HG03159 (cell line): ENCODE data around the gene MPL.

Experiments
- ATAC-seq: cut with Tn5 transposase; IDR thresholded peaks from one replicate; pipeline ENCODE4 v1.9.1; 2021; ENCODE audit warnings: mild to moderate bottlenecking, moderate library complexity; ENCODE audit not compliant: unreplicated experiment

The MPL gene

DNA sequence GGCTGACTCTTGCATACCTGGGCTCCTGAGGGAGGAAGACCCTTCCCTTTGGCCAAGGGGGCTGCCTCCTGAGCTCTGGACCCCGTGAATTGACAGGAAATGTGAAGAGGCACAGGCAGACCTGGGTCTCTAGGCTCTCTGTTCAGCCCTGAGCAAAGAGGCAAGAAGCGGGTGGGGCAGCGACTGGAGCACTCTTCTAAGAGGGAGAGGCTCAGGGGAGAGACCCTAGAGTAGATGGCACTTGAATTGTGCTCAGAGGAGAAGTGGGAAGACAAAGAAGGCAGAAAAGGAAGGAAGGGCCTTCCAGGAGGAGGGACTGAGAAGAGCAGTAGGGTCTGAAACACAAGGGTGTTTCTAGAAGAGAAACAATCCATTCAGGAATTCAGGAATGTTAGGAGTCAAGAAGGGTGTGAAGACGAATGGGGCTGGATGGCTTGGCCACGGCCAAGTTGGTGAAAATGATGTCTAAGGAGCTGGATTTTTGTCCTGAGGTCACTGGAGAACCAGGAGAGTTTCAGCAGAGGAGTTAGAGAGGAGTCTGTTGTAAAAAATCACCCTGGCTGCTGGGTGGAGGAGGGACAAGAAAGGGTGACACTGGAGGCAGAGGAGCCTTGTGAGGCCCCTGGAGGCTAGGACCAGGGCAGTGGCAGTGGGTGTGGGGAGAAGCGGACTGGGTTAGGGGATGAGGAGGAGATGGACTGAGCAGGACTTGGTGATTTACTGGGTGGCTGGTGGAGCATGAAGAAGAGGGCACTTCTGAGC is 31.5 kb upstream of the MPL start:
- no peak for ATAC-seq

DNA sequence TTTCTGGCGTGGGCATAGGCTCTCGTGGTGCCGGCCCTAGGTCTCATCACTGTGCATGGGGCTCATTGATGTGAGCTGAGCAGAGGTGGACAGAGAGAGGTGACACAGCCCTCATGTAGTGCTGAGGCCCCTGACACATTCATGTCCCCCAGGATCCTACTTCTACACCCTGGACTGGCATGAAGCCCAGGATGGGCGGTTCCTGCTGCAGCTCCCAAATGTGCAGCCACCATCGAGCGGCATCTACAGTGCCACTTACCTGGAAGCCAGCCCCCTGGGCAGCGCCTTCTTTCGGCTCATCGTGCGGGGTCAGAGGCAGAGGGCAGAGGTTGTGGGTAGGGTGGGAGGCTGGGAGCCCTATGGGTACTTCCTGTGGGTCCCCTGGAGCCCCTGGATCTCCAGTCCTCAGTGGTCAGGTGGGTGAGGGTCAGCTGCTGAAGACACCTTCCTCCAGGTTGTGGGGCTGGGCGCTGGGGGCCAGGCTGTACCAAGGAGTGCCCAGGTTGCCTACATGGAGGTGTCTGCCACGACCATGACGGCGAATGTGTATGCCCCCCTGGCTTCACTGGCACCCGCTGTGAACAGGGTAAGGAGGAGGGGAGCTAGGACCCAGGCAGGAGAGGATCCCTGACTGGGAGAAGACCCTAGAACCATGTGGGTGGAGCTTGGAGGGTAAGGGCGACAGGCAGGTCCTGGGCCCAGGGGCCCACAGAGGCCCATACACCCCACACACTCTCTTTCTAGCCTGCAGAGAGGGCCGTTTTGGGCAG is 30.7 kb upstream of the MPL start:
- no peak for ATAC-seq

DNA sequence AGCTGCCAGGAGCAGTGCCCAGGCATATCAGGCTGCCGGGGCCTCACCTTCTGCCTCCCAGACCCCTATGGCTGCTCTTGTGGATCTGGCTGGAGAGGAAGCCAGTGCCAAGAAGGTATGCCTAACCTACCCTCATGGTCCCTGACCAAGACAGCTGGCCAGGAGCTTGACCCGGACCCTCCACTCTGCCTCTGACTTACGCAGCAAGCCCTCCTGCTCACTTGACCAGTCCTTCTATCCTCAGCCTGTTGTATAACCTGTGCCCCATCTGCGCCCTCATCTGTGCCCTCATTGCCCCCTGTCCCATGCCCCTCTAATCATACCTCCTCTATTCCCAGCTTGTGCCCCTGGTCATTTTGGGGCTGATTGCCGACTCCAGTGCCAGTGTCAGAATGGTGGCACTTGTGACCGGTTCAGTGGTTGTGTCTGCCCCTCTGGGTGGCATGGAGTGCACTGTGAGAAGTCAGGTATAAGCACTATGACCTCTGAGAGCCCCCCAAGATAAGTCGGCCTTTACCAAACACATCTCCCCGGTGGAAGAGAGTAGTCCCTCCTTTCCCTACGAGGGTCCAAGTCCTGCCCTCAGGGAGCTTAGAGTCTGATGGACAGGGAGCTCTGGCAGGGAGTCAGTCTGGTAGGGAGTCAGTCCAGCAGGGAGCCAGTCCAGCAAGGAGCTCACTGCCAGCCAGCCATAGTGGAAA is 30.0 kb upstream of the MPL start:
- no peak for ATAC-seq

DNA sequence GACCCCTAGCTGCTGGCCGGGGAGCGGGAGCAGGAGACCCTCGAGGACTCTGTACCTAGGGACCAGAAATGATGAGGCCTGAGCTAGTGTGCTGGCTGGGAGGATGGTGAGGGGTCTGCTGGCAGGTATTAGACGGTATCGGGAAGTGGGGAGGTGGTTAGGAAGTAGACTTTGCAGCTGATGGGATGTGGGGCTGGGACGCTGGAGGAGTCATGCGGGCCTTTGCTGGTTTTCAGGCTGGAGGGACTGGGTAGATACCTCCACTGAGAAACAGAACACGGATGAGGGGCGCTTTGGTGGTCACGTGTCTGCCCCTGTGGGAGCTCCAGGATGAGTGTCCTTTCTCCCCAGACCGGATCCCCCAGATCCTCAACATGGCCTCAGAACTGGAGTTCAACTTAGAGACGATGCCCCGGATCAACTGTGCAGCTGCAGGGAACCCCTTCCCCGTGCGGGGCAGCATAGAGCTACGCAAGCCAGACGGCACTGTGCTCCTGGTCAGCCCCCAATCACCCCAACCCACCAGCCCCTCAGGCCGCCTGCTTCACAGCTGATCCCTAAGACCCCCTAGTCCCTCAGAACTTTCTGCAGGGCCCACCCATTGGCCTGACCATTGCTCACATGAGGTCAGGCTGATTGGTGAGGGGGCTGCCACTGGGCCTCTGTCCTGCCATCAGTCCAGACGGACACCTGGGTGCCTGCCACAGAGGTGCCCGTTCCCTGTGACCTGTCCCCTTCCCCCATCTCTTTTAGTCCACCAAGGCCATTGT is 28.8 kb upstream of the MPL start:
- ATAC-seq: no peak

DNA sequence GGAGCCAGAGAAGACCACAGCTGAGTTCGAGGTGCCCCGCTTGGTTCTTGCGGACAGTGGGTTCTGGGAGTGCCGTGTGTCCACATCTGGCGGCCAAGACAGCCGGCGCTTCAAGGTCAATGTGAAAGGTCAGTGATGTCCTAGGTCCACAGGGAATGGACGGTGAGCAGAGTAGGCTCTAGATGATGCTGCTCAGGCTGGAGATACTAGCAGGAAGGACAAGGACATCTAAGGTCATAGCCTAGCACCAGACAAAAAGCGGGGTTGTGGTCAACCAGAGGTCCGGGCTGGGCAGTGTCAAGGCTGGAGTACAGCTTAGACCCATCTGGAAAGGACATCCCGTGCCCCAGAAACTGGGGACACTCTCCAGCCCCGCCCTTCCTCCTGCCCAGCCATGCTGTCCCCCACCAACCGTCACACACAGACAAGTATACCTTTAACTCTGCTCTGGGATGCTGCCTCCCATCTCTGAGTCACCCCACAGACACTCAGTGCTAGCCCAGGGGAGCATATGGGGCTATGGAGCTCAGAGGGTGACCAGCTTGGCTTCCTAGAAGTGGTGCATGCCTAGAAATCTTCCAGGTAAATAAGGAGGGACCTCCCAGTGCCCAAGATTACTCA is 28.1 kb upstream of the MPL start:
- ATAC-seq: no peak

DNA sequence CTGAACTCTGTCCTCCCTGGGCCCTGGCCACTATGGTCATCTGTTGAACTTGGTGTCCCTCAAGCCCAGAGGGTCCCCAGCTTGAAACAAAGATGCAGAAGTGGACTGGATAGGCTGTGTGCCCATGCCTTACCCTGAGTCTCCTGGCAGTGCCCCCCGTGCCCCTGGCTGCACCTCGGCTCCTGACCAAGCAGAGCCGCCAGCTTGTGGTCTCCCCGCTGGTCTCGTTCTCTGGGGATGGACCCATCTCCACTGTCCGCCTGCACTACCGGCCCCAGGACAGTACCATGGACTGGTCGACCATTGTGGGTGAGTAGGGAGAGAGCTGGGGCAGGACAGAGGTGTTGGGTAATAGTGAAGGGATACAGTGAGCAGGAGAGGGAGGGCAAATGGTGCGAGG is 26.1 kb upstream of the MPL start:
- no peak for ATAC-seq

DNA sequence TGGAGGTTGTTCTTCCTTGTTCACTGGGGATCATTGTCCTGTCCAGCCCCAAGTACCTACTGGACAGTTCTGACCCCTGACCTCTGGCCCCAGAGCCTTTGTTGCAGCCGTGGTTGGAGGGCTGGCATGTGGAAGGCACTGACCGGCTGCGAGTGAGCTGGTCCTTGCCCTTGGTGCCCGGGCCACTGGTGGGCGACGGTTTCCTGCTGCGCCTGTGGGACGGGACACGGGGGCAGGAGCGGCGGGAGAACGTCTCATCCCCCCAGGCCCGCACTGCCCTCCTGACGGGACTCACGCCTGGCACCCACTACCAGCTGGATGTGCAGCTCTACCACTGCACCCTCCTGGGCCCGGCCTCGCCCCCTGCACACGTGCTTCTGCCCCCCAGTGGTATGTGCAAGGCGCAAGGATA is 25.4 kb upstream of the MPL start:
- ATAC-seq: no peak

DNA sequence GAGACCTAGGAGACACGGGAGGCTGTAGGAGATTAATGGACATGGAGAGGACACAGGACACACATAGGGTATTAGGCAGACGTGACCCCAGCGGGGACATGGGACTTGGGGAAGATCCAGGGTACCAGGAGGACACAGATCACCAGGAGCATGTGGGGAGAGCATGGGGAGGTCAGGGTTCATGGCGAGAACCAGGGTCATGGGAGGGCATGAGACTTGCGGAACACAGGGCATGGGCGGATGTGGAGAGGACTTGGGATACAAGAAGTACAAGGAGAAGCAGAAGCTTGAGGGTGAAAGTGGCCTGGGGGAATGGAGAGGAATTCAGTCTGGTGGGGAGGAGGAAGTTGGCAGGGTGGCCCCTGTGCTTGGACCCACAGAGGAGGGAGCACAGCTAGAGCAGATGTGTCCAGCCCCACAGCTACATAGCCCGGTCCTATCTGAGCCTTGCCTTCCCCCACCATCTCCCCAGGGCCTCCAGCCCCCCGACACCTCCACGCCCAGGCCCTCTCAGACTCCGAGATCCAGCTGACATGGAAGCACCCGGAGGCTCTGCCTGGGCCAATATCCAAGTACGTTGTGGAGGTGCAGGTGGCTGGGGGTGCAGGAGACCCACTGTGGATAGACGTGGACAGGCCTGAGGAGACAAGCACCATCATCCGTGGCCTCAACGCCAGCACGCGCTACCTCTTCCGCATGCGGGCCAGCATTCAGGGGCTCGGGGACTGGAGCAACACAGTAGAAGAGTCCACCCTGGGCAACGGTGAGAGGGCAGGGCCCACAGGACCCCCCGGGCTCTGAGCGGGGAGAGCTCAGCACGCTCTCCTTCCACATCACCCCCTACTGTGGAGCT is 24.7 kb upstream of the MPL start:
- no peak for ATAC-seq

DNA sequence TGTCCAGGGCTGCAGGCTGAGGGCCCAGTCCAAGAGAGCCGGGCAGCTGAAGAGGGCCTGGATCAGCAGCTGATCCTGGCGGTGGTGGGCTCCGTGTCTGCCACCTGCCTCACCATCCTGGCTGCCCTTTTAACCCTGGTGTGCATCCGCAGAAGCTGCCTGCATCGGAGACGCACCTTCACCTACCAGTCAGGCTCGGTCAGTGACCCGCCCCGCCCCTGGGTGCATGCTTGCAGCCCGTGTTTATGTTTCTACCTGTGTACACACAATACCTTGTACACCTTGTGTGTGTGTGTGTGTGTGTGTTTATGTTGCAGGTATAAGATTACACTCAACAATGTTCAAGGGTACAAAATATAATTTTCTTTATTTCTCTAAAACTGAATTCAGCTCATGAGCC is 23.8 kb upstream of the MPL start:
- ATAC-seq: no peak

DNA sequence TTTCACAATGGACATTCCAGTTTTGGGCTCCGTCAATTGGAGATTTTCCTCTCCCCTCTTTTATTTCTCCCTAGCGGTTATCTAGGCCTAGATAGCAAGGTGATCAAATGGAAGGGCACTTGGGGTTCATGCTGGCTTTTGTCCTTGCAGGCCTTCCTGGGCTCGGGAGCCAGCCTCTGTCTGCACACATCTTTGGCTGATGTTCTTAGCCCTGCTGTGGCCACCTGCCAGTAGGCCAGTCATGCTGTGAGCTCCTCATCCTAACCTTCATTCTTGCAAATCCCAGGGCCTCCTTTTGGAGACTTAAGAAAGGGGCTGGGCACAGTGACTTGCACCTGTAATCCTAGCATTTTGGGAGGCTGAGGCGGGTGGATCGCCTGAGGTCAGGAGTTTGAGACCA is 23.4 kb upstream of the MPL start:
- ATAC-seq: no peak

DNA sequence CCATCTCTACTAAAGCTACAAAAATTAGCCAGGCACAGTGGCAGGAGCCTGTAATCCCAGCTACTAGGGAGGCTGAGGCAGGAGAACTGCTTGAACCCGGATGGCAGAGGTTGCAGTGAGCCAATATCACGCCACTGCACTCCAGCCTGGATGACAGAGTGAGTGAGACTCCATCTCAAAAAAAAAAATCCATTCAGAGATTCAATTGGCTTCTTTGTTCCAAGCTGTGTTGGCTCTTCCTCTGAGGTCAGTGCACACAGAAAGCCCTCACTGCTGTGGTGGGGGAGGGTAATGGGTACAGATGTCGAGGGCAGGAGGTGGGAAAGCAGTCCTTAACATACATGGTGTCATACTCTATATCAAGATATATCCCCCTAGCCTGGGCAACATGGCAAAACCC is 22.1 kb upstream of the MPL start:
- ATAC-seq: no peak

DNA sequence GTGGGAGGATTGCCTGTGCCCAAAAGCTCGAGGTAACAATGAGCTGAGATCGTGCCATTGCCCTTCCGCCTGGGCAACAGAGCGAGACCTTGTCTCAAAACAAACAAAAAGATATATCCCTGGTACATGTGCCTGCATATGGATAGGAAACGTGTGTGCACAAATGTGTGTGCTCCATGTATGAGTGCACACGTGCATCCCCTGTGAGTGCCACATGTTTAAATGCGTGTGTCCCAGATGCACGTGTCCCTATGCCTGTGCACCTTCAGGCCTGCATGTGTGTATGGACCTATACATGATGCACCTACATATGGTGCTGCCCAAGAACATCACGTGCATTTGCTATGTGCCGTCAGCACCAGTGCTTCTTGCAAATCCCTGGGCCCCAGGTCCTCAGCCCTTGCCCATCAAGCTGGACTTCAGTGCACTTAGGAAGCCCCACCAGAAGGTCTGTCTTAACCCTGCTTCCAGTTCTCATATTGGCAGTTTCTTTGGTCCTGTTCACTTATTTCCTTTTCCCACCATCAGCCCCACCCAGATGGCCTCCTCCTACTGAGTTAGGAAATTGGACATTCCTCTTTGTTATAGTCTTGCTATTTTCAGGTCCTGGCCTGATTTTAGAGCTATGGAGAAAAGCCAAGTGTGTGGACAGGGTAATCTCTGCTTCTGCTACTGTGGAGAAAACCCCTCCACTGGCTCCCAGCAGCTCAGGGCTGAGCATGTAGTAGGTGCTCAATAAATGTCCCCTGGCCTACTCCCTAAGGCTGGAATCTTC is 21.5 kb upstream of the MPL start:
- no peak for ATAC-seq

DNA sequence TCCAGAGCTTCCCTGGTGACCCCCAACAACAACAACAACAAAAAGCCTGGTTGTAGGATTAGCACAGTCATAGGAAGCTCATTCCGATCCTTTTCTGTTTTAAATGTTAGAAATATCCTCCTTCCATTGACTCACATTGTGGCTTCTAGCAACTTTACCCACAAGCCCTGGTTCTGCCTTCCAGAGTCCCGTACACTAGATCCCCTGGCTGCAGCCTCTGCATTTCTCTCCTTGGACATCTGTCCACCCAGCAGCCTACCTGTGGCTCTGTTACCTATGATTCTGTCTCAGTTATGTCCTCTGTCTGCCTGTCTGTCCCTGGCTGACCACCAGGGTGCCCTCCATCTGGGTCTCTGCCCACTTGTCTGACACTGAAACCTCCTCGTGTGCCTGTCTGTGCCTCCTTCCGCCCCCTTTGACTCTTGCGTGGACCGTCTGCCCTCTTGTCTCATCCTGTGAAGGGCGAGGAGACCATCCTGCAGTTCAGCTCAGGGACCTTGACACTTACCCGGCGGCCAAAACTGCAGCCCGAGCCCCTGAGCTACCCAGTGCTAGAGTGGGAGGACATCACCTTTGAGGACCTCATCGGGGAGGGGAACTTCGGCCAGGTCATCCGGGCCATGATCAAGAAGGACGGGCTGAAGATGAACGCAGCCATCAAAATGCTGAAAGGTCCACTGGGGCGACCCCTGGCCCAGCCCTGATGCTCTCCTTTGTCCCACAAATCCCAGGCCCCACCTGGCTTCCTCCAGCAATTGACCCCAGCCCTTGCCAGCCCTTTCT is 20.7 kb upstream of the MPL start:
- no peak for ATAC-seq

DNA sequence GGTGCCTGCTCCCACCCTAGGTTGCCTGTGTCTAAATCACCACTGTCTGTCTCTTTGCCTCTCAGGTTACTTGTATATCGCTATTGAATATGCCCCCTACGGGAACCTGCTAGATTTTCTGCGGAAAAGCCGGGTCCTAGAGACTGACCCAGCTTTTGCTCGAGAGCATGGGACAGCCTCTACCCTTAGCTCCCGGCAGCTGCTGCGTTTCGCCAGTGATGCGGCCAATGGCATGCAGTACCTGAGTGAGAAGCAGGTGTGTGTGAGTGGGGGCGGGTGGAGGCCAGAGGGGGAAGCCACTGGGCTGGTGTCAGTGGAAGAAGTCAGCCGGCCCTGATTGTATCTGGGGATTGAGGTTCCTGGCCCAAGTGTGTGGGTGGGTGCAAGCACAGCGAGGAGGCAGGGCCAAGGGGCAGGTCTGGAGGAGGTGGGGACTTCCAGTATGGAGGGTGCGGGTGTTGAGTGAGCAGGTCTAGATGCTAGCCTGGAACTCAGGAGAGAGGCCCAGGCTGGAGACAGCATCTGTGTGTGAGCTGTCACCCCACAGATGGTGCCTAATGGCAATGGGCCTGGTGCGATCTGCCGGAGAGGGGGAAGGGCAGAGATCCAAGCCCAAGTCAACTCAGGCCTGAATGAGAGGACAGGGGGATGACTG is 19.7 kb upstream of the MPL start:
- ATAC-seq: no peak

DNA sequence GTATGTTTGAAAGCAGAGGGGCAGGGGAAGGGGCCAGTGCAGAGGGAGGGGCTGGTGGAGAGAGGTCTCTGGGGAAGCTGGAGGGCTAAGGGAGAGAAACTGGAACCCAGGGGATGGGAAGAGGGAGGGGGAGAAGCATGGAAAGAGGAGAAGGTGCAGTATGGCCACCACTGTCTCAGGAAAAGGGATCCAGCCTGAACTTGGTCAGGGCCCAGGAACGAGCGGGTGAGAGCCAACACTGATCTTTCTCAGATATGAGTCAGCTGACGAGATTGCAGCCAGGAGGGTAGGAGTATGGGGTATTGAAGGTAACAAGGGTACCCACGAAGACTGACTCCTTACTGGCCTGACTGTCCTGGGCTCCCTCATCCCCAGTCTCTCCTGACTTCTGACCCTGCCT is 18.8 kb upstream of the MPL start:
- ATAC-seq: no peak

DNA sequence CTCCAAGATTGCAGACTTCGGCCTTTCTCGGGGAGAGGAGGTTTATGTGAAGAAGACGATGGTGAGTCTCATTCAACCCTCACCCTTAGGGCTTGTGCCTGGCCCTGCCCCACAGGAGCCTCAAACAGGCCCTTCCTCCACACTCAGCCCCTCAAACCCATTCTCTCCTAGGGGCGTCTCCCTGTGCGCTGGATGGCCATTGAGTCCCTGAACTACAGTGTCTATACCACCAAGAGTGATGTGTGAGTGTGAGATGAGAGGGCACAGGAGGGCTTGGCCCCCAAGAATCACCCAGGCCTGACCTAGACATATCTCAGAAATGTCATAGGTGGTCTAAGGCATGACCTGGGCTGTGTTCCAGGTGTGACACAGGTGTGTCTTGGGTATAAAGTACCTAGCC is 18.3 kb upstream of the MPL start:
- ATAC-seq: no peak

DNA sequence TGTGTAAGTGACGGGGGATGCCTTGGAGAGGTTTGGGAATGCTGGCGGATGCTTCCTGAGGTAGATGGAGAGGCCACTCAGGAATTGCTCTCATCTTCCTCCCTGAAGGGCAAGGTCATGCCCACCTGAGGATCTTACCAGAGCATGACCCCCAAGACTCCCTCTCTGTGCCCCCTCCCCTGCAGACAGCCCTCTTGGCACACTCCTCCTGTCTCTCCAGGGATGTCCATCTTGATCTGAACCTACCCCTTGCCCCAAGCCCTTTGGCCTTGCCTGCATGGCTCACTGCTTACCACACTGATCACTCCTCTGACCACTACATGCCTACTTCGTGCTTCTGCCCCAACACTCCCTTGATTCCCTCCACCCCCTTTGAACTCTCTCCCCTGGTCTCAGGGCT is 17.9 kb upstream of the MPL start:
- ATAC-seq: no peak
